ENCODE data around the gene MRTFB.

Gene MRTFB

GRCh38 chr16:14186007-14186794 lies 115.1 kb downstream of the MRTFB start:
- DNase-seq (no peak), ATAC-seq (peak; percentile 65)

- ATAC-seq (no peak), DNase-seq (no peak)
These were observed 115.7 kb downstream of the MRTFB start for GRCh38 chr16:14186795-14187221.

DNA sequence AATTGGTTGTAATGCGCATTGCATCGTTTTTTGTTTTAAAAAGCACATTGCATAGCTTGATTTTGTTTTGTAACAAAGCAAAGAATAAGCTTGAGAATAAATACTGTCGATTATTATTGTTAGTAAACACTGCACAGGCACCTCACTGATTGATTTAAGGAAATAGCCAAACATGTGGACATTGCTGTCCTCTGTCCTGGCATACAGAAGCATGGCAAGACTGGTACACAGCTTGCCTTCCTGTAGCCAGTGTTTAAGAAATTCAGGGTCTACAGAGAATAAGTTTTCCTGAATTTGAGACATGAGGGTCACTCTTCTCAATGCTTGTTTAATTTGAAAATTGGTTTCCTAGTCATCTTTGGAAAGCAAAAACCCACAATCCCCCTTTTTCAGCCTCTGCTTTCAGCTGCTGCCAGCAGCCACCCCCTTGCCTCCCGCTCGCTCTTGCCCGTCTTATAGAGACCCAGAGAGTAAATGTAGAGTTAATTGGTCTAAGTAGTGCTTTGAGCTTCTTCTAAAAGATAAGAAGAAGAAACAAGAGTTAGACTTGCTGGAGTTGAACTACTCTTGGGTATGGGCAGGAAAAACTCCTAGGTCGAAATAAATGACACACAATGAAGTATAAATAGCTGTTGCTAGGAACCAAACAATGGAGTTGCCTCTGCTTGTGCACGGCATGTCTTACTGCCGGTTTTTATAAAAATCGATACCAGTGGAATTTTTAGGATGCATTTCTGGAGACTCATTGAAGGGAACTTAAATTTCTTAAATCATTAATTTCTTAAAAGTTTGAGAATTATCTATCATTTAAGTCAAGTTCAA lies 116.6 kb downstream of the MRTFB start:
- DNase-seq, result no peak
- no peak for ATAC-seq

- no peak for DNase-seq
- peak; percentile 71 for ATAC-seq
These were observed 122.3 kb downstream of the MRTFB start for GRCh38 chr16:14193316-14193871.

GRCh38 chr16:14194721-14195120 lies 123.6 kb downstream of the MRTFB start:
- ATAC-seq (no peak), DNase-seq (no peak)

DNA sequence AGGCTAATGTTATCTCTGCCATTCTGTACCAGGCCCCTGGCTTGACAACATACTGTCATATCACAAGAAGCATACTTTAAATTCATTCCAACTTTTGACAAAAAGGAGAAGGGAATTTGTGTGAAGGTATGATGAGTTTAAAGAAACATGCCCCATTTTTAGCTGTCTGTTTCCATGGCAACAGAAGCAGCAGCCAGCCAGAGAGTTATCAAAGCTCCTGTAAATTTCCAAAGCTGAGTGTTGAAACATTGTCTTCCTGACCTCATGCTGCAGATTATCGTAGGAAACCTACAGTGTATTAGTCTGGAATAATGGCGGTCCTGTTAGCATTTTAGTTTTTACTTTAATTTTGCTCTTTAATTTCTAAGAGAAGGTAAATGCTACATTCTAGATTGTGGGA lies 124.9 kb downstream of the MRTFB start:
- no peak for ATAC-seq
- no peak for DNase-seq

GRCh38 chr16:14196539-14196938 lies 125.4 kb downstream of the MRTFB start:
- DNase-seq (no peak), ATAC-seq (no peak)

- ATAC-seq (no peak), DNase-seq (no peak)
These were observed 126.9 kb downstream of the MRTFB start for GRCh38 chr16:14198012-14198411.

- ATAC-seq, result no peak
- DNase-seq, result no peak
These were observed 127.5 kb downstream of the MRTFB start for GRCh38 chr16:14198572-14198971.

- no peak for DNase-seq
- no peak for ATAC-seq
These were observed 128.1 kb downstream of the MRTFB start for GRCh38 chr16:14199199-14199598.

DNA sequence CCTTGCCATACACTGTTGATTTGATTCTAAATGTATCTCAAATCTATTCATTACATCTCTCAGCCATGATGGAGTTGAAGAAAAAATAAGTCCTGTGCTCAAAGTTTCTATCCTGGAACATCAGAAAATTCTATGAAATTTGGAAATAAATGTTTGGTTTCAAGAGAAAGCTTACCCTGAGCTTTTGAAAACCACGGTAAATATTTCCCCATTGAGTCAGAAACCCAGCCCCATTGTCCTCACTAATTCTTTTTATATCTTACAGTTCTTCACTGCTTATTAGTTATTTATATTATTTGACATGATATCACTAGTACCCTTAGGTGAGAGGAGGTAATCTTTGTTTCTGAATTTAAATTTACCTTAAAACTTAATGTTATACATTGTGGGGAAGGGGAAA lies 128.5 kb downstream of the MRTFB start:
- no peak for ATAC-seq

GRCh38 chr16:14202095-14202494 lies 131.0 kb downstream of the MRTFB start:
- DNase-seq (no peak), ATAC-seq (no peak)

More for the DNA sequence above, 128.5 kb downstream of the MRTFB start:
- no peak for DNase-seq

DNA sequence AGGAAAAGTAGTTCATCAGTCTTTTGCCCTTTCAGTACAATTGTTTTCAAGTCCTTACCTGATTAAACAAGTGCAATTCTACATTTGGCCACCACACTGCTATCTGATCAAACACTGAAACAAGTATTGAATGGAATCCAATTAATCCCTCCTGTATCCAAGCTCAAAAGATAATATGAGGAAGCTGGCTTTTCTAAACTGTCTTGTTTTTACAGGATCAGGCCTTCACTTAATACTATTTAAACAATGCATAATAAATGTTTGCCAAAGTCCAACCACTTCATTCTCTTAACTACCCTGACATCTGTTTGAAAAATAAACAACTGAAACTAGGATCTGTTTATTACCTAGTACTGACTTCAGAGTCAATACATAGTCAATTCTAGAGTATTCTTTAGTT lies 131.6 kb downstream of the MRTFB start:
- DNase-seq (no peak), ATAC-seq (no peak)

- DNase-seq, result no peak
- ATAC-seq, result no peak
These were observed 132.0 kb downstream of the MRTFB start for GRCh38 chr16:14203166-14203565.

DNA sequence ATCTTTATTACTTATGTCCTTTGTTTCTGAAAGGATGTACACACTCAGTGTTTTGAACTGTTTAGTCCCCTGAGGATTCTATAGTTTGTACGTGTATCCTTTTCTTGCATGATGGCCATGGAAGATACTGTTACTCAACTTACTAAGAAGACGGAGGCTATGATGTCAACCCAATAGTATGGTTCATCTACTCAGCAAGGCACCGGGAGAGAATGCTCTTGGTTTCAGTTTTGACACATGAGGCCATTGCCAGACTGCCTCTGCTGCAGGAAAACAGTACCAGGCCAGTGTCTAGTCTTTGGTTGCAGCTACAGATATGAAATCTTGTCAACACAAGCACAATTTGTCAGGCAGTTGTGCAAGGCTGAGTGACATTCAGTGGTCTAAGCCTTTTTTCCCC lies 134.5 kb downstream of the MRTFB start:
- no peak for DNase-seq
- ATAC-seq, result no peak

- DNase-seq (no peak), ATAC-seq (no peak)
These were observed 140.9 kb downstream of the MRTFB start for GRCh38 chr16:14211856-14212543.

GRCh38 chr16:14215941-14216340 lies 144.8 kb downstream of the MRTFB start:
- DNase-seq (no peak), ATAC-seq (no peak)

DNA sequence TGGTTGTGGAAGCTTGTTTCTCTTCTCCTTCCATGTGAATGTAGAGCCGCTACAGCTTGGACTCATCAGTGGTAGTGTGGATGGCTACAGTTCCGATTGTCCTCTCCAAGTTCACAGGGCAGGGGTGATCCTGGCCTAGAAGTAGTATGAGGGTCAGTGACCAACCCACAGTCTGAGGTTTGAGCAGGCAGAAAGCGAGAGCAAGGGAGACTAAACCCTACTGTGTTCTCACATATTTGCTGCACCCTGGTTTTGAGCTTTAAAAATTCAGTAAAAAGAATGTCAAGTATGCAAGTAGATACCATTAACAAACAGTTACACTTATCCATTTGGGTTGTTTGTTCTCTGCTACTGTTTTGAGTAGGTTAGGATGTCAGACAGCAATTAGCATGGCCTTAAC lies 148.9 kb downstream of the MRTFB start:
- ATAC-seq (no peak), DNase-seq (no peak)

- no peak for ATAC-seq
- no peak for DNase-seq
These were observed 152.5 kb downstream of the MRTFB start for GRCh38 chr16:14223632-14224031.

DNA sequence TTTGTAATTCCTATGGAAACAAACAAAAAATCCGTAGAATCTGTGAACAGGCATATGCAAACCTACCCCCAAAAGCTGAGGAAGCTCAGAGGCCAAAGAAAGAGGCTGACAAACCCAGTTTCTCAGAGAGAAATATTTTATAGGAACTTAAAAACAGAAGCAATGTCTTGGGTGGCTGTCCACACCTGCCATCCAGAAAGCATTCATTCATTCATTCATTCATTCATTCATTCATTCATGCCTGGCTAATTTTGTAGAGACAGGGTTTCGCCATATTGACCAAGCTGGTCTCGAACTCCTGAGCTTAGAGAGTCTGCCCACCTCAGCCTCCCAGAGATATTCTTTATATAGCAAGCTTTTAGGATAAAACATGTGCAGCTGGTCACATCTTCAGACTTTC lies 154.3 kb downstream of the MRTFB start:
- ATAC-seq, result no peak
- no peak for DNase-seq

DNA sequence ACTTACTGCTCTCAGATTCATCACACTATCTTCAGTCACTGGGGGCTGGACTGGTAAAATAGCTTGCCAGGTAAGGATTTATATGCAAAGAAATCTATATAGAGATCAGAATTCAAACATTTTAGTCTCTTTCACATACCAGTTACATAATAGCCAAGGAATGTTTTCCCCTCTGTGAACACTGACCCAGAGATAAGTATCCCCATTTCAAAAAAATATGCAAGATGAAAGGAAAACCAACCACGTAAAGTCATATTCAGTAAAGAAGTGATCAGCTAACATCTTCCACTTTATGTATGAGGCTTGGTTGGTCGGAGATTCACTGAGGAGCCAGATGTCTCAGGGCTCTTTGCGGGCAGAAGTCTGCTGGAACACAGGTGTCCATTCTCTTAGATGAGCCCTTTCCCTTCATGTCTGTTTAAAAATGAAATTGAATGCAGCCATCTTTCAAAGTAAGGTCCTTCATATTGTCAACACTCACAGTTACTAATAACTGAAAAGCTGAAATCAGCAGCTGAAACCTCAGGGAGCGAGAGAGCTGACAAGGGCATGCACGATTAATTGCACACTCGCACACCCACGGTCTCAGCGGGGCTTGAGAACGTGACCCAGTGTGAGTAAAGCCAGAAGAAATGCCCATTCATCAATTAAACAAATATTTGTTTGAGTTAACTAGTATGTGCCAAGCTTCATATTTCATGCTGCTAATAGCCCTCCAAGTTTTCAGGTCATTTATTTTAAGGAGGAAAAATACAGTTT lies 161.2 kb downstream of the MRTFB start:
- DNase-seq, result no peak
- ATAC-seq, result no peak

GRCh38 chr16:14236401-14236800 lies 165.3 kb downstream of the MRTFB start:
- ATAC-seq (no peak), DNase-seq (no peak)

Data from stimulated activated naive CD8-positive, alpha-beta T cell treated with anti-CD3 and anti-CD28 coated beads, Interleukin-15, Interleukin-2, amounts not matched to agents 100 U/mL and 50 U/mL, for 24 hours (primary cell).